Activated CD4-positive, CD25-positive, alpha-beta regulatory T cell treated with anti-CD3 and anti-CD28 coated beads, Interleukin-2, amount 50 U/mL, for 24 hours (primary cell): Measurements from ENCODE around the gene C1QTNF1.
"Not testable (repeated sequence)": the region's sequence is repeated elsewhere in the genome, so short reads cannot be mapped to it uniquely, and the experiment has no call there.

Source experiments
- ATAC-seq, 2 donors: fragments of 150-1000 bp; cut with Tn5 transposase; one replicate each; pipeline ENCODE4 v1.10.0; 2021; ENCODE audit warnings: mild to moderate bottlenecking in 1 of 2, moderate library complexity in 1 of 2

C1QTNF1 gene

GRCh38 chr17:79026376-79027273 lies 2.7 kb downstream of the C1QTNF1 start:
- ATAC-seq = no peak

DNA sequence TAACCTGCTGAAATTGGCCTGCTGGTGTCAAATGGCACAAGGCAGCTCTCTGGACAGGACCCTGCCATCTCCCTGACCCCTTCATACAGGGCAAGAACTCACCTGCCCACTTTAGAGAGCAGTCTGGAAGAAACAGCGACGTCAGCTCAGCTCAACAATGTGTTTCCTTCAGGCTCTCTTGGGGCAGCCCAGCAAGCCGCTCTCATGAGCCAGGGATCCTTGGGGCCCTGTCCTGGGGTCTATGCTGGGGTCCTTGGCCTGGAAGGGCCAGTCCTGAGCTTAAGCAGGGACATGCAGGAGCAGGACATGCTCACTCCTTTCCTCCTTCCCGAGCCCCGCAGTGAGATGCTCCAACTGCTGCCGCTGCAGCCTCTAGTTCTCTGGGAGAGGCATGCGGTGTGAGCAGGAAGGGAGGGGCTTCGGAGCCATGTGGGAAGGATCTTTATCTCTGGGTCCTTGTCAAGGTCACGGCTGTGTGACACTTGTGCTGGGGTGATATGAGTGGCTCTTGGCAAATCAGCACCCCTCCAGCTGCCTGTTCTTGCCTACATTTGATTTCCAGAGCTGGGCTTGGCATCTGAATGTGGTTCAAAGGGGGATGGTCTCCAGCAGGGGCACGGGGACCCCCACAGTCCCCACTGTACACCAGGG lies 3.4 kb downstream of the C1QTNF1 start:
- no peak for ATAC-seq

DNA sequence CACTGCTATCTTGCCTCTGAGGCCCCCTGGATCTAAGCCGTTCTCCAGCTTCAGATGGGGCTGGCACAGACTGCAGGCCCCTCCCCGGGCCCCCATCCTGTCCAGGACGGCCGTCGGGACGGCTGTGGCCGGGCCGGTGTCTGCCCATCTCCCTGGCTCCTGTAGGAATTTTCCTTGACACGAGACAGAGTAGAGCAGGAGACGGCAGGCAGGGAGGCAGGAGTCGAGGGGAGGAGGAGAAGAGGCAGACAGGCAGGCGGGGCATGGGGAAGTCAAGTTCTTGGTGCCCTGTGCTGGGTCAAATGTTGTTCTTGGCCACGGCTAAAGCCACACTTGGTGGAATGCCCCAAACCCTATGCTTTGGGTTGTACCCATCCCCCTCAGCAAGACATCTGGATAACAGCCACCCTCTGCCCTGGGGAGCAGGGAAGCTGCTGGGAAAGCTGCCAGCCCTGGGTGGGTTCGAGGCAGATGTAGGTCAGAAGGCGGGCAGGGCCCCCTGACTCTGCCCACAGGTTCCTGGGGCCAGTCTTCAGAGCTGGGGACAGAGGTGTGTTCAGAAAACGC lies 4.0 kb downstream of the C1QTNF1 start:
- no peak for ATAC-seq

GRCh38 chr17:79028496-79029326 lies 4.7 kb downstream of the C1QTNF1 start:
- no peak for ATAC-seq

DNA sequence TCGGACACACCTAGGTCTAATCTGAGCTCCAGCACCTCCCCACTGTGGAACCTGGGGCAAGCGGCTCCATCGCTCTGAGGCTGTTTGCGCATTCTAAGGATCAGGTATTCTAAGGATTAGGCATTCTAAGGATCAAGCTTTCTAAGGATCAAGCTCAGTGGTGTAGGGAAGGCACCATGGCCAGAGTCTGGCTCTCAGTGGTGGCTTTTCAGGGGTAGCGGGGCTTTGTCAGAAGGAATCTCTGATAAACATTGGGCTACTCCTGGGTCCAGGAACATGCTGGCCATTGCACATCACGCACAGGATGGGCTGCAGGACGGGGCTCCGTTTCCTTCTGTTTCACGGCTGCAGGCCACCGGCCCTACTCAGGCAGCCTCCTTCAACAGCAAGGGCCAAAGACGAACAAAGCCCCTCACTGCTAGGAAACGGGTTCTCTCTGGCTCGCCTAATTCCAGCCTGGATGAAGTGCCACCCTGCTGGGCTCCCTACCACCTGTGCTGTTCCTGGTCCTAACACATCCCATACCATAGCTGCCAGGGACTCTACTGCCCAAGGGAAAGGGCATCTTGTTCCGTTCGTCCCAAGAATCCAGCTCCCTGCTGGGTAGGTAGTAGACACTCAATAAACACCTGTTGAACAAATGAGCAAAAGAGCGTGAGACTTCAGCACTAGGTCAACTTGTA lies 5.5 kb downstream of the C1QTNF1 start:
- no peak for ATAC-seq

DNA sequence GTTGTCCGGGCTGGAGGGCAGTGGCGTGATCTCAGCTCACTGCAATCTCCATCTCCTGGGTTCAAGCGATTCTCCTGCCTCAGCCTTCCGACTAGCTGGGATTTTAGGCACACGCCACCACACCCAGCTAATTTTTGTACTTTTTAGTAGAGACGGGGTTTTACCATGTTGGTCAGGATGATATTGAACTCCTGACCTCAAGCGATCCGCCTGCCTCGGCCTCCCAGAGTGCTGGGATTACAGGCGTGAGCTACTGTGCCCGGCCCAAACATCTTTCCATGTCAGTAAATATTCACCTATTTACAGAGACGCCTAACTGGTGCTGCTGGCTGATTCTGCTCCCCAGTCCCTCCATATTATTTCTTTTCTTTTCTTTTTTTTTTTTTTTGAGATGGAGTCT lies 6.7 kb downstream of the C1QTNF1 start:
- not testable (repeated sequence) for ATAC-seq

GRCh38 chr17:79031996-79032875 lies 8.3 kb downstream of the C1QTNF1 start:
- ATAC-seq = no peak

DNA sequence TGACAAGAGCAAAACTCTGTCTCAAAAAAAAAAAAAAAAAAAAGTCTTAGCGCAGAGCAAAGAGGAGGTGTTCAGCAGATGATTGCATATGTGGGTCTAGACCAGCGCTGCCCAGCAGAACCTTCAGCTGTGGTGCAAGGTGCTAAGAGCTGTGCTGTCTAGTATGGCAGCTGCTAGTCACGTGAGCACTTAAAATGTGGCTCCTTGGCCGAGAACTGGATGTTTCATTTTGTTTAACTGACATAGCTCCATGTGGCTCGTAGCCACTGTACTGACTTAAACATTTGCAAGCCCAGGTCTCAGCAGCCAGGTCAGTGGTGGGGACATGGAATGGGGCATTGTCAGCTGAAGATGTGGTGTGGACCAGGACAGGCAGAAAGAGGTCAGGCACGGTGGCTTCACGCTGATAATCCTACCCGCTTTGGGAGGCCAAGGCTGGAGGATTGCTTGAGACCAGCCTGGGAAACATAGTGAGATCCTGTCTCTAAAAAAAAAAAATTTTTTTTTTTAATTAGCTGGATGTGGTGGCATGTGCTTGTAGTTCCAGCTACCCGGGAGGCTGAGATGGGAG lies 9.2 kb downstream of the C1QTNF1 start:
- ATAC-seq = no peak

- no peak for ATAC-seq
Observed at GRCh38 chr17:79033741-79034501, 10.0 kb downstream of the C1QTNF1 start.

DNA sequence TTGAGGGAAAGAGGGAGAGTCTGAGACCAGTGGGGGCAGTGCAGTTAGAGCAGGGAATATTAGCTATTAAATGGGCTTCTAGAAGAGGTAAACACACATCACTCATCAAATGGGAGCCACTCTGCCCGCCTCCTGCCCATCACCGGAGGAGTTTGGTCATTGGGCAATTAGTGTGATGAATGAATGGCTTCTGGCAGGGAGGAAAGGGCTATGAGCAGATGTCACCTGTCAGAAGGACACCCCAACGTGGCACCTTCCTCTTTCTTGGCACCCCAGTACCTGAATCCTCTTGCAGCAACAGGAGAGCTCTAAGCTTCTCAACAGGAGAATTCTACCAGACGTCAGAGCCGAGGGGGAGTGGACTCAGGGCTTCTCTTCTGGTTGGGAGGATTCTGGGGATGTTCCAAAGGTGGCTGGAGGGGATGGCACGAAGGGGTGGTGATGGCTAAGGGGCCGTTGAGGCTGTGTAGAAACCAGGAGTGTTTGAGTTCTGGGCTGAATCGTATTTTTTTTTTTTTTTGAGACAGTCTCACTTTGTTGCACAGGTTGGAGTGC lies 11.0 kb downstream of the C1QTNF1 start:
- ATAC-seq = no peak

GRCh38 chr17:79035686-79036085 lies 11.7 kb downstream of the C1QTNF1 start:
- no peak for ATAC-seq

GRCh38 chr17:79036181-79036580 lies 12.2 kb downstream of the C1QTNF1 start:
- ATAC-seq = no peak

GRCh38 chr17:79036596-79036995 lies 12.6 kb downstream of the C1QTNF1 start:
- ATAC-seq = no peak

DNA sequence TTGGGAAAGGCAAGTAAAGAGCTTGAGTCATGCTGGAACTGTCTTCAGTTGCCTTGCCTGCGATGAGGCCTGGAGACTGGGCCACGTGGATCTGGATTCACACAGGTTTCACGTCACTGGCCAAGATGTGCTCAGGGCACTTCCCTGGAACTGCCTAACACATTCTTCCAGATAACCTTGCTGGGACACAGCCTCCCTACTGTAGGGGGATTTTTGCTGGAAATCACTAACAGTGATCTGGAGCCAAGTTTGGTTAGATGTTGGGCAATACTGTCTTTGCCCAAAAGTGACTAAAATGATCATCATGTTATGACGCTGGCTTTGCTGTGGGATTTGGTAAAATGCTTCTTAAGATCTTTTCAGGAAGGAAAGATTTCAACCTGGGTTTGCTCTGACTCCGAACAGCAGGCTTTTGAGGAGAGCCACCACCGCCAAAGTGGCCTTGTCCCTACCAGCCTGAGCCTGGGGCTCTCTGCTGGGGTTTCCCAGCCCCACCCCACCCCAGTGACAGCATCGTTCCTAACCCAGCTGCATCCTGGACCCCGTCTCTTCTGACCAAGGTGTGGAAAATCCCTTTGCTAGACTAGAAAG lies 14.7 kb downstream of the C1QTNF1 start:
- peak; percentile 9 to 35 for ATAC-seq

GRCh38 chr17:79039171-79039570 lies 15.2 kb downstream of the C1QTNF1 start:
- ATAC-seq = no peak

DNA sequence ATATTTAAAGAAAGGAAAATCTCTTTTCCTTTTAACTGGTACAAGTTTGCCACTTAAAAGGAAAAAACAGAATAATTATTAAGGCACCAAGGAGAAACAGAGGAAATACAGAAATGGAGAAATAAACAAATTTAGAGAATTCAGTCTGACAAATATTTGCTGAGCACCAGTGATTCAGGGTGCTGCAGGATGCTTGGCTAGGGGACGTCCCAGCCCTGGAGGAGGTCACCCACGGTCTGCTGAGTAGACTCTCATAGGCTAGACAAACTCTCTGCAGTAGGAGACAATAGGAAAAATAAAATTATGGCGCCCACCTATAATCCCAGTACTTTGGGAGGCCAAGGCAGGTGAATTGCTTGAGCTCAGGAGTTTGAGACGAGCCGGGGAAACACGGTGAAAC lies 15.9 kb downstream of the C1QTNF1 start:
- no peak for ATAC-seq

DNA sequence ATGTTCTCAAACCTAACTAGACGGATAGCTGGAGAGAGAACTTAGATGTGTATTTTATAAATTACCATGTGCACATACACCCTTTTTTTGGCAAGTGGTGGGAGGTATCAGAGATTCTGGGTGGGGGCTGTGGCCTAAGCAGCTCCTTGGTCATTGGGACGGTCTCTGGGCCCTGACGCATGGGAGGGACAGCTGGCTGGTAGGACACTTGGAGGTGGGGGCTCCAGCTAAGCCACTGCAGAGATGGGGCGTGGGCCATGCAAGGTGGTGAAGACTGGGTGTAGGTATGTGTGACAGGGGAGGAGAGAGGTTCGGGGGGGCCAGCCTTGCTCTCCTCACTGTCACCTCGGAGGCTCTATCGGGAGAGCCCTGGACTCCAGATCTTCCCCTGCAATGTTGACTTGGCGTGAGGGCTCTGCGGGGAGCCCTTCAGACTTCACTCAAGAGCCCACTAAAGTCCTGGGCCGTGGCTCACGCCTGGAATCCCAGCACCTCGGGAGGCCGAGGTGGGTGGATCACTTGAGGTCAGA lies 17.1 kb downstream of the C1QTNF1 start:
- no peak for ATAC-seq

DNA sequence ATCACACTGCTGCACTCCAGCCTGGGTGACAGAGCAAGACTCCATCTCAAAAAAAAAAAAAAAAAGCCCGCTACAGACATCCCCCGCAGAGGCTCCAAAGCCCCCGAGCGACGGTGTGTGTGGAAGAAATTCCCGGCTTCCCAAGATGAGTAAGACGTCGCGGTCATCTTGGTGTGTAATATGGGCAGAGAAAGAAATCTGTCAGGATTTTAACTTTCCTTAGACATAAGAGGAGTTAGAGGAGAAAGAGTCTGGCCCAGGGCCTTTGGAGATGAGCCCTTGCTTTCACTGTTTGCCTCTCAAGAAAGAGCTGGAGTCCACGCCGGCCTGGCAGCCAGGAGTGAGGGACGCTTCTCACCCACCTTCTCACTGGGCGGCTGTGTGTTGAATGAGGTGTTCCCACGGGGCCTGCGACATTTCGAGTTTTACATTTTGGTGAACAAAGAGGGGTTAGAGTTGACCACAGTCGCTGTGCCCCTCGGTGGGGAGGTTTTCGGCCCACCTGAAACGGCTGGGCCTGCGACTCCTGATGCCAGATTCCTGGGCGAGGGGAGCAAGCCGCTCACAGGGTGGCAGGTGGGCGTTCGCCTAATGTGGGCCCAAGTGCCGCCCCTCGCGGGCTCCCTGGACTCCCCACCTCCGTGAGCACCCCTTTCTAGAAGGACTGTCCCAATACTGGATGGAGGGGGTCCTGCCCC lies 17.9 kb downstream of the C1QTNF1 start:
- ATAC-seq = no peak
